ENCODE results near the gene PHACTR3. TPM values are rescaled to one million over a fixed set of nuclear protein-coding genes. Genes with fewer than 3 reads are reported as not detected.
"Not testable (repeated sequence)": the region's sequence is repeated elsewhere in the genome, so short reads cannot be mapped to it uniquely, and the experiment has no call there.

The PHACTR3 gene
- total and polyA plus RNA-seq, 4 donors: 0.14 to 0.42 (median 0.17) TPM

DNA sequence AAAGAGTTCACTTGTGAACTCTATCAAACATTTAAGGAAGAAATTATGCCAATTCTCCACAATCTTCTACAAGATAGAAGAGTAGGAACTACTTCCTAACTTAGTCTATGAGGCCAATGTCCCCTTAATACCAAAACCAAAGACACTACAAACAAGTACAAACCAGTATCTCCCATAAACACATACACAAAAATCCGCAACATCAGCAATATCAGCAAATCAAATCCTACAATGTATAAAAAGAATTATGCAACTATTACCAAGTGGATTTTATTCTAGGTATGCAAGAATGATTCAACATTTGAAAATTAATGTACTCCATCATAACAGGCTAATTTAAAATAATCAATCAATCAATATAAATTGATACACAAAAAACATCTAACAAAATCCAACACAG, 283.7 kb downstream of the PHACTR3 start:
- Histone ChIP-seq H3K9me3 (ENCODE audit: control insufficient read depth in 4 of 4, low read length in 3 of 4) (no peaks in the 10 kb centered on the region), H3K9ac (ENCODE audit: low read depth in 1 of 2, low read length in 2 of 2) (no peak overlapping the region), H3K4me1 (ENCODE audit: control insufficient read depth in 4 of 4, insufficient read depth in 4 of 4, low read length in 3 of 4) (no peaks in the 10 kb centered on the region), H3K27me3 (ENCODE audit: control insufficient read depth in 4 of 4, insufficient read depth in 4 of 4, low read length in 3 of 4) (no peaks in the 10 kb centered on the region), H3K36me3 (ENCODE audit: control insufficient read depth in 4 of 4, insufficient read depth in 3 of 4, low read depth in 1 of 4, low read length in 3 of 4) (no peaks in the 10 kb centered on the region), H3K27ac (ENCODE audit: low read depth in 1 of 2, low read length in 2 of 2) (no peak overlapping the region), H3K4me3 (ENCODE audit: low read depth in 1 of 3, low read length in 3 of 3) (no peak overlapping the region)
- no peak for DNase-seq (ENCODE audit: low spot score)
- 91% methylated on average over 1 of the region's 1 CpG for WGBS
- TF ChIP-seq FOXA1 (IDR thresholded peaks at IDR 0.05): no peak
- TF ChIP-seq, protein P1, sequence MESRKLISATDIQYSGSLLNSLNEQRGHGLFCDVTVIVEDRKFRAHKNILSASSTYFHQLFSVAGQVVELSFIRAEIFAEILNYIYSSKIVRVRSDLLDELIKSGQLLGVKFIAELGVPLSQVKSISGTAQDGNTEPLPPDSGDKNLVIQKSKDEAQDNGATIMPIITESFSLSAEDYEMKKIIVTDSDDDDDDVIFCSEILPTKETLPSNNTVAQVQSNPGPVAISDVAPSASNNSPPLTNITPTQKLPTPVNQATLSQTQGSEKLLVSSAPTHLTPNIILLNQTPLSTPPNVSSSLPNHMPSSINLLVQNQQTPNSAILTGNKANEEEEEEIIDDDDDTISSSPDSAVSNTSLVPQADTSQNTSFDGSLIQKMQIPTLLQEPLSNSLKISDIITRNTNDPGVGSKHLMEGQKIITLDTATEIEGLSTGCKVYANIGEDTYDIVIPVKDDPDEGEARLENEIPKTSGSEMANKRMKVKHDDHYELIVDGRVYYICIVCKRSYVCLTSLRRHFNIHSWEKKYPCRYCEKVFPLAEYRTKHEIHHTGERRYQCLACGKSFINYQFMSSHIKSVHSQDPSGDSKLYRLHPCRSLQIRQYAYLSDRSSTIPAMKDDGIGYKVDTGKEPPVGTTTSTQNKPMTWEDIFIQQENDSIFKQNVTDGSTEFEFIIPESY (IDR thresholded peaks at IDR 0.05): no peak
- no peak for TF ChIP-seq EGR1 (IDR thresholded peaks at IDR 0.05; ENCODE audit: low read depth in 2 of 2)
- no peak for TF ChIP-seq TAF1 (conservative IDR thresholded peaks at IDR 0.05)
- TF ChIP-seq HNF4G (IDR thresholded peaks at IDR 0.05): no peak
- TF ChIP-seq, protein P2, sequence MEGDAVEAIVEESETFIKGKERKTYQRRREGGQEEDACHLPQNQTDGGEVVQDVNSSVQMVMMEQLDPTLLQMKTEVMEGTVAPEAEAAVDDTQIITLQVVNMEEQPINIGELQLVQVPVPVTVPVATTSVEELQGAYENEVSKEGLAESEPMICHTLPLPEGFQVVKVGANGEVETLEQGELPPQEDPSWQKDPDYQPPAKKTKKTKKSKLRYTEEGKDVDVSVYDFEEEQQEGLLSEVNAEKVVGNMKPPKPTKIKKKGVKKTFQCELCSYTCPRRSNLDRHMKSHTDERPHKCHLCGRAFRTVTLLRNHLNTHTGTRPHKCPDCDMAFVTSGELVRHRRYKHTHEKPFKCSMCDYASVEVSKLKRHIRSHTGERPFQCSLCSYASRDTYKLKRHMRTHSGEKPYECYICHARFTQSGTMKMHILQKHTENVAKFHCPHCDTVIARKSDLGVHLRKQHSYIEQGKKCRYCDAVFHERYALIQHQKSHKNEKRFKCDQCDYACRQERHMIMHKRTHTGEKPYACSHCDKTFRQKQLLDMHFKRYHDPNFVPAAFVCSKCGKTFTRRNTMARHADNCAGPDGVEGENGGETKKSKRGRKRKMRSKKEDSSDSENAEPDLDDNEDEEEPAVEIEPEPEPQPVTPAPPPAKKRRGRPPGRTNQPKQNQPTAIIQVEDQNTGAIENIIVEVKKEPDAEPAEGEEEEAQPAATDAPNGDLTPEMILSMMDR (IDR thresholded peaks at IDR 0.05; ENCODE audit: low read depth, low read length, missing input control): no peak
- TF ChIP-seq HNF4A (conservative IDR thresholded peaks at IDR 0.05): no peak
- no peak for TF ChIP-seq RXRA (IDR thresholded peaks at IDR 0.05)
- no peak for TF ChIP-seq NR2F2 (IDR thresholded peaks at IDR 0.05)
- no peak for TF ChIP-seq FOXA2 (IDR thresholded peaks at IDR 0.05)

DNA sequence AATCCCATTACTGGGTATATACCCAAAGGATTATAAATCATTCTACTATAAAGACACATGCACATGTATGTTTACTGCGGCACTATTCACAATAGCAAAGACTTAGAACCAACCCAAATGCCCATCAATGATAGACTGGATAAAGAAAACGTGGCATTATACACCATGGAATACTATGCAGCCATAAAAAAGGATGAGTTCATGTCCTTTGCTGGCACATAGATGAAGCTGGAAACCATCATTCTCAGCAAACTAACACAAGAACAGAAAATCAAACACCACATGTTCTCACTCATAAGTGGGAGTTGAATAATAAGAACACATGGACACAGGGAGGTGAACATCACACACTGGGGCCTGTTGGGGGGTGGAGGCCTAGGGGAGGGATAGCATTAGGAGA, 285.7 kb downstream of the PHACTR3 start:
- not testable (repeated sequence) for H3K36me3 ChIP-seq (ENCODE audit: control insufficient read depth in 4 of 4, insufficient read depth in 3 of 4, low read depth in 1 of 4, low read length in 3 of 4); H3K4me1 ChIP-seq (ENCODE audit: control insufficient read depth in 4 of 4, insufficient read depth in 4 of 4, low read length in 3 of 4); DNase-seq (ENCODE audit: low spot score); H3K9me3 ChIP-seq (ENCODE audit: control insufficient read depth in 4 of 4, low read length in 3 of 4); H3K9ac ChIP-seq (ENCODE audit: low read depth in 1 of 2, low read length in 2 of 2); H3K27me3 ChIP-seq (ENCODE audit: control insufficient read depth in 4 of 4, insufficient read depth in 4 of 4, low read length in 3 of 4); H3K27ac ChIP-seq (ENCODE audit: low read depth in 1 of 2, low read length in 2 of 2); H3K4me3 ChIP-seq (ENCODE audit: low read depth in 1 of 3, low read length in 3 of 3)
- 70% methylated on average over 2 of the region's 2 CpGs for WGBS

DNA sequence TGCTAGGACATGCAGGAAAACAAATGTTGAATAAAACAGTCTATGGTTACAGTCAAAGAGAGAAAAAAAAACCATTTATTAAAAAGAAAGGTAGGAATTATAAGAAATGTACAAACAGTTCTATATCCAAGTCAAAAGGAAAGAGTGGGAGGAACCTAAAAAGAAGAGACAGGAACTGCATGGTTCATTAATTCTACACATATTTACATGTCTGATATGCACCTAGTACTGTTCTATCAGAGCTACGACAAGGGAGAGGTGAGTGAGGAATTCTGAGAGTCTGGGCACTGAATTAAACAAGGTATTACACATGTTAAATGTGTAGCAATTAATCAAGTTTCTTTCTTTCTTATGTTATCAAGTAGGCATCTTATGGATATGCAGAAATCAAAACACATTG, 287.2 kb downstream of the PHACTR3 start:
- DNase-seq (ENCODE audit: low spot score): no peak
- no peak for TF ChIP-seq YY1 (IDR thresholded peaks at IDR 0.05)
- no peak for TF ChIP-seq SP1 (IDR thresholded peaks at IDR 0.05)
- no peak for TF ChIP-seq FOXA2 (IDR thresholded peaks at IDR 0.05)
- no peak for TF ChIP-seq JUND (IDR thresholded peaks at IDR 0.05)
- no peak for TF ChIP-seq TAF1 (conservative IDR thresholded peaks at IDR 0.05)
- TF ChIP-seq, protein P3, sequence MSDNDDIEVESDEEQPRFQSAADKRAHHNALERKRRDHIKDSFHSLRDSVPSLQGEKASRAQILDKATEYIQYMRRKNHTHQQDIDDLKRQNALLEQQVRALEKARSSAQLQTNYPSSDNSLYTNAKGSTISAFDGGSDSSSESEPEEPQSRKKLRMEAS (IDR thresholded peaks at IDR 0.05): no peak
- TF ChIP-seq, protein P1 (IDR thresholded peaks at IDR 0.05): no peak
- TF ChIP-seq, protein P4, sequence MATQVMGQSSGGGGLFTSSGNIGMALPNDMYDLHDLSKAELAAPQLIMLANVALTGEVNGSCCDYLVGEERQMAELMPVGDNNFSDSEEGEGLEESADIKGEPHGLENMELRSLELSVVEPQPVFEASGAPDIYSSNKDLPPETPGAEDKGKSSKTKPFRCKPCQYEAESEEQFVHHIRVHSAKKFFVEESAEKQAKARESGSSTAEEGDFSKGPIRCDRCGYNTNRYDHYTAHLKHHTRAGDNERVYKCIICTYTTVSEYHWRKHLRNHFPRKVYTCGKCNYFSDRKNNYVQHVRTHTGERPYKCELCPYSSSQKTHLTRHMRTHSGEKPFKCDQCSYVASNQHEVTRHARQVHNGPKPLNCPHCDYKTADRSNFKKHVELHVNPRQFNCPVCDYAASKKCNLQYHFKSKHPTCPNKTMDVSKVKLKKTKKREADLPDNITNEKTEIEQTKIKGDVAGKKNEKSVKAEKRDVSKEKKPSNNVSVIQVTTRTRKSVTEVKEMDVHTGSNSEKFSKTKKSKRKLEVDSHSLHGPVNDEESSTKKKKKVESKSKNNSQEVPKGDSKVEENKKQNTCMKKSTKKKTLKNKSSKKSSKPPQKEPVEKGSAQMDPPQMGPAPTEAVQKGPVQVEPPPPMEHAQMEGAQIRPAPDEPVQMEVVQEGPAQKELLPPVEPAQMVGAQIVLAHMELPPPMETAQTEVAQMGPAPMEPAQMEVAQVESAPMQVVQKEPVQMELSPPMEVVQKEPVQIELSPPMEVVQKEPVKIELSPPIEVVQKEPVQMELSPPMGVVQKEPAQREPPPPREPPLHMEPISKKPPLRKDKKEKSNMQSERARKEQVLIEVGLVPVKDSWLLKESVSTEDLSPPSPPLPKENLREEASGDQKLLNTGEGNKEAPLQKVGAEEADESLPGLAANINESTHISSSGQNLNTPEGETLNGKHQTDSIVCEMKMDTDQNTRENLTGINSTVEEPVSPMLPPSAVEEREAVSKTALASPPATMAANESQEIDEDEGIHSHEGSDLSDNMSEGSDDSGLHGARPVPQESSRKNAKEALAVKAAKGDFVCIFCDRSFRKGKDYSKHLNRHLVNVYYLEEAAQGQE (IDR thresholded peaks at IDR 0.05): no peak
- TF ChIP-seq, protein P2 (IDR thresholded peaks at IDR 0.05; ENCODE audit: low read depth, low read length, missing input control): no peak
- TF ChIP-seq, protein P5, sequence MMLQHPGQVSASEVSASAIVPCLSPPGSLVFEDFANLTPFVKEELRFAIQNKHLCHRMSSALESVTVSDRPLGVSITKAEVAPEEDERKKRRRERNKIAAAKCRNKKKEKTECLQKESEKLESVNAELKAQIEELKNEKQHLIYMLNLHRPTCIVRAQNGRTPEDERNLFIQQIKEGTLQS (IDR thresholded peaks at IDR 0.05): no peak
- TF ChIP-seq EGR1 (IDR thresholded peaks at IDR 0.05; ENCODE audit: low read depth in 2 of 2): no peak
- no peak for TF ChIP-seq HNF4G (IDR thresholded peaks at IDR 0.05)
- no peak for TF ChIP-seq HNF4A (conservative IDR thresholded peaks at IDR 0.05)
- no peak for TF ChIP-seq FOXA1 (IDR thresholded peaks at IDR 0.05)
- Histone ChIP-seq H3K9ac (ENCODE audit: low read depth in 1 of 2, low read length in 2 of 2) (no peak overlapping the region), H3K27me3 (ENCODE audit: control insufficient read depth in 4 of 4, insufficient read depth in 4 of 4, low read length in 3 of 4) (no peaks in the 10 kb centered on the region), H3K4me3 (ENCODE audit: low read depth in 1 of 3, low read length in 3 of 3) (no peak overlapping the region), H3K9me3 (ENCODE audit: control insufficient read depth in 4 of 4, low read length in 3 of 4) (no peaks in the 10 kb centered on the region), H3K27ac (ENCODE audit: low read depth in 1 of 2, low read length in 2 of 2) (no peak overlapping the region), H3K36me3 (ENCODE audit: control insufficient read depth in 4 of 4, insufficient read depth in 3 of 4, low read depth in 1 of 4, low read length in 3 of 4) (no peaks in the 10 kb centered on the region), H3K4me1 (ENCODE audit: control insufficient read depth in 4 of 4, insufficient read depth in 4 of 4, low read length in 3 of 4) (no peaks in the 10 kb centered on the region)
- 73% methylated on average over 1 of the region's 1 CpG for WGBS

Data from liver (tissue), 9 donors.